Loucy (cell line): ENCODE measurements around the gene NCAM1.

Experiments used
- EZH2phosphoT487 ChIP-seq: fragments of 200-600 bp; IDR thresholded peaks from 2 replicates; pipeline ENCODE4 v1.6.1; 2018; ENCODE audit warnings: antibody characterized with exemption, mild to moderate bottlenecking, moderate library complexity, borderline replicate concordance
- TF ChIP-seq, protein P1 (sequence below): fragments of 200-600 bp; sonication (generic); conservative IDR thresholded peaks from 2 replicates; pipeline ENCODE4 v1.5.1; 2014; ENCODE audit warnings: mild to moderate bottlenecking, antibody characterized with exemption, low read length

GRCh38 chr11:113077379-113077778 is 116.2 kb downstream of the NCAM1 start:
- TF ChIP-seq, protein P1, sequence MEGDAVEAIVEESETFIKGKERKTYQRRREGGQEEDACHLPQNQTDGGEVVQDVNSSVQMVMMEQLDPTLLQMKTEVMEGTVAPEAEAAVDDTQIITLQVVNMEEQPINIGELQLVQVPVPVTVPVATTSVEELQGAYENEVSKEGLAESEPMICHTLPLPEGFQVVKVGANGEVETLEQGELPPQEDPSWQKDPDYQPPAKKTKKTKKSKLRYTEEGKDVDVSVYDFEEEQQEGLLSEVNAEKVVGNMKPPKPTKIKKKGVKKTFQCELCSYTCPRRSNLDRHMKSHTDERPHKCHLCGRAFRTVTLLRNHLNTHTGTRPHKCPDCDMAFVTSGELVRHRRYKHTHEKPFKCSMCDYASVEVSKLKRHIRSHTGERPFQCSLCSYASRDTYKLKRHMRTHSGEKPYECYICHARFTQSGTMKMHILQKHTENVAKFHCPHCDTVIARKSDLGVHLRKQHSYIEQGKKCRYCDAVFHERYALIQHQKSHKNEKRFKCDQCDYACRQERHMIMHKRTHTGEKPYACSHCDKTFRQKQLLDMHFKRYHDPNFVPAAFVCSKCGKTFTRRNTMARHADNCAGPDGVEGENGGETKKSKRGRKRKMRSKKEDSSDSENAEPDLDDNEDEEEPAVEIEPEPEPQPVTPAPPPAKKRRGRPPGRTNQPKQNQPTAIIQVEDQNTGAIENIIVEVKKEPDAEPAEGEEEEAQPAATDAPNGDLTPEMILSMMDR, result no peak
- TF ChIP-seq EZH2phosphoT487, result no peak
